Fibroblast of villous mesenchyme (primary cell): ENCODE measurements around the gene BMAL1. TPM values are rescaled to one million over a fixed set of nuclear protein-coding genes. Genes with fewer than 3 reads are reported as not detected.

Experiments
- DNase-seq: peaks from one replicate; pipeline ENCODE4 v3.0.0-alpha.2; 2010; ENCODE audit warnings: low read depth
- H3K4me3 ChIP-seq: 2 replicates; pipeline ENCODE4 v1.5.1; 2011; ENCODE audit warnings: low read depth, mild to moderate bottlenecking, low read length
- CTCF ChIP-seq: IDR thresholded peaks from 2 replicates; pipeline ENCODE4 v1.5.1; 2012; ENCODE audit warnings: low read depth, mild to moderate bottlenecking, low read length; ENCODE audit not compliant: insufficient read depth
- total RNA-seq: library from RNA; depleted of rRNA; stranded (reverse); fragments of >200 nt; gene quantifications from 2 replicates; pipeline ENCODE4 v1.2.3, GENCODE V29; 2012

Gene BMAL1
- total RNA-seq, 1 donor: 10.4 TPM

- no peak overlapping the region for H3K4me3 ChIP-seq
- no peak for DNase-seq
- no peak for TF ChIP-seq CTCF
Observed at GRCh38 chr11:13311570-13311969, 34.0 kb downstream of the BMAL1 start.

DNA sequence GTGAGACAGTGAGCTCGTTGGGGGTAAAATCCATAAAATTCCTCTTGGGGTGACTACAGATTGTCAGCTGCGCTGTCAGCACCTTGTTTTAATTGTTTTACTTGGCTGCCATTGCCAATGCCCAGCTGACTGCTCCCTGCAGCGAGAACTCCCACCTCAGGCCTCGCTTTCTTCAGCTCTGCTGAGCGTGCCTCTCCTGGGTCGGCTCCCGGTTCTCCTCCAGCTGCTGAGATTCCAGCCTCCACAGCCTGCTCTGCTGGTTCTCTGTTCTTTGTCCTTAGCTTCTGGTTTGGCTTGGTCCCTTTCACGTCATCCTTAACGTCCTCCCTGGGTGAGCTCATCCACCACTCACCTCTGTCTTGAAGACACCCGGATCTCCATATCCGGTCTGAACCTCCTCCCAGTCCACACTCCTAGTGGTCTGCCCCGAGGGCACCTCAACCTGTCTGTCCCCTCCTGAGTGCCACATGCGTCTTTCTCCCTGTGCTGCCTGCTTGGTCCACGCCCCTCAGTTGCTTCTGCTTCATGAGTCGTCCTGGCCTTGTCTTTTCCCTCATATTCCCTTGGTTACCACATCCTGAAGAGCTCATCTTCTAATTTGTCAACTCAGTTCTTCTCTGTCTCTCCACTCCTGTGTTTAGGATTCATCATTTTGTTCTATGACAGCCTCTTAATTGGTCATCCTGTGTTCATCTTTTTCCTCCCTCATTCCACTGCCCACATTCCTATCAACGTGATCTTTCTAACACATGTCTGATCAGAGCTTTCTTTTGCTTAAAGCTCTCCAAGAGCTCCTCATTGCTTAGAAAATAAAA, 35.6 kb downstream of the BMAL1 start:
- TF ChIP-seq CTCF: no peak
- no peak for DNase-seq
- H3K4me3 ChIP-seq: no peak overlapping the region

- DNase-seq: no peak
- no peak for TF ChIP-seq CTCF
- H3K4me3 ChIP-seq: no peak overlapping the region
Observed at GRCh38 chr11:13314676-13315394, 37.2 kb downstream of the BMAL1 start.

DNA sequence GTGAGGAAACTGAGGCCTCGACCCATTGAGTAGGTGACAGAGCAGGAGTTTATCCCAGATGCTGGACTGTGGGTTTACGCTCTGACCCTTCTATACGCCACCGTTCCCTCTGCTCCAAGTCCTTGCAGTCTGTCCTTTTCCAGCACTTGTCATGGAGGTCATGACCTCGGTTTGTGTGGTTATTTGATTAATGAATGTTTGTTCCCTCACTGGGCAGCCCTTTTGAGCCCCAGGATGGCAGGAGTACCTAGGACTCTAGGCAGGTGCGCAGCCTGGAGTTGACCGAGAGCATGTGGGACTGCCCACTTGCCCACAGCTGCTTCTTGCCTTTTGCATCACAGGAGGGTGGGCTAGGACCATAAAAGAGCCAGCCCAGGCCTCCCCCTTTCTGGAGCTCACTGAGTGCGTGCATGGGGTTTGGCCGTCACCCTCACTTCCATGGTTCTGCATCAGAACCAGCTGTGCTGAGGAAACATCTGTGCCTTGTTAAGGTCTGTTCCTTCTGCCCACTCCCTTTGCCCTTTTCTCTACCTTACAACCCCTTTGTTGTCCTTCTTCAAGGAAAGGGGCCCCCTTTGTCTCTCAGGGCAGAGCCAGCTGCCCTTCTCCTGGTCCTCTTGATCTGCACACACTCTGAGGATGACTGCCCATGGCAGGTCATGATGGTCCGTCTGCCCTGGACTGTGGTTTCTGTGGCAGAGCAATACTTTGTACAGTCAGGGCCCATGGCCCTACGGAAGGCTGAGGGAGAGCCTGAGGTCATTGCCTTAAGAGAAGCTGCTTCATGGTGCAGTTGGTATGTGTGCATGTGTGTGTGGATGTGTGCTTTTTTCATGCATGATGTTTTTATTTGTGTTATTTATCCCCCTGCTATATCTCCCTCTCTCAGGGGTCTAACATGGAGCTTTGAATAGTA, 38.2 kb downstream of the BMAL1 start:
- no peak for TF ChIP-seq CTCF
- no peak for DNase-seq
- no peak overlapping the region for H3K4me3 ChIP-seq

DNA sequence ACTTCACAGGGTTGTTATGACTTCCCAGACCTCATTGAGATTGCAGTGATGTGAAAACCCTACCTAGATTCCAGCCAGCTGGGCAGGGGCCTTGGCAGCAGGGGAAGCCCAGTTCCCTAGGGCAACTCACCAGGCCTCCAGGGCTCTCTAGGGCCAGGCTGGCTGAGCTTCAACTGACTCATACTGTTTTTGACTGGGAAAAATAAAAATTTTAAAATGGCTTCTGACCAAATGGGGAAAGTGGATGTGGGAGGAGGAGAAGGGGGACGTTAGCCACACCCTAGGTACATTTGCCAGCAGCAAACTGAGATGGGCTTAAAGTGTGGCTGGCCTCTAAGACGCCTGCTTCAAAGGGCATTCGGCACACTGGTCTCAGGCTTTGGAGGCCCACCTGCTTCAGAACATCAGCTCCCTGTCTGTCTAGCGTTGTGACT, 39.0 kb downstream of the BMAL1 start:
- no peak overlapping the region for H3K4me3 ChIP-seq
- no peak for TF ChIP-seq CTCF
- peak; percentile 40 for DNase-seq

DNA sequence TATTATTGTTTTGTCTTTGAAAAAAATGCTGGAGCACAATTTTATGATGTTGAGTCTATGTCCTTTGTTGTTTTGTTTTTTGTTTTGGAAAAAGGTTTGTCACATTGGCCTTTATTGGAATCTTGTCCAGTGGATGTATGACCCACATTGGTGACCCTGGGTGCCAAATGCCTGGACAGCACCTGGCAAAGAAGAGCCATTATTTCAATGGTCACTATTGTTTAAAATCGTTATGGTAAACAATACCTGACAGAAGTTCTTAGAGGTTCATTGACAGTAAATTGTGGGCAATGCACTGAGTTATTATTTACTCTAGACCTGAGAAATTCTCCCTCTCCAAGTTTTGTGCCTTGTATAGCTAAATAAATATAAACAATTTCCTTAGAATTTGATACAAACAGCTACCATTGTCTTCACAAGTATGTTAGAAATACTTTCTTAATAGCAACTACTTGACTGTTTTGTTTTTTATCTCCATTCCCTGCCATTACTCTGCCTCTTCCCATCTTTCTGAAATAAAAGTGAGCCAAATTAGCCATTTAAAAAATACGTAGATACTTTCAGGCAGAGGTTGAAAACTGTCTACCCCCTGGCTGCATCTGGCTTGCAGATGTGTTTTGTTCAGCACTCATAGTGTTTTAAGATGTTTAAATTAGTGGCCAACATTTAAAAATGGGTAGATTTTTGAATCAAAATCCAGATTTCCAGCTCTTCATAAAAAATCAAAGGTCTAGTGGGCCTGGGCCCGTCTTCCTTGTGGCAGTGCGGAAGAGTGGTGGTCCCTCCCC, 39.9 kb downstream of the BMAL1 start:
- peak; percentile 44 for DNase-seq
- H3K4me3 ChIP-seq: no peak overlapping the region
- TF ChIP-seq CTCF: no peak
